H1 (cell line): ENCODE results near the gene IGFALS. TPM values are rescaled to one million over a fixed set of nuclear protein-coding genes. Genes with fewer than 3 reads are reported as not detected.

Source experiments
- CTCF ChIA-PET: fragments of 300-600 bp; sonication (Branson Sonifier 250); formaldehyde crosslinking; loops from one replicate; lab custom pipeline; 2021; ENCODE audit not compliant: partially characterized antibody; lab: Charles Lee
- POLR2A ChIA-PET: fragments of 300-600 bp; sonication (Branson Sonifier 250); formaldehyde crosslinking; loops from one replicate; lab custom pipeline; 2021; ENCODE audit warnings: inconsistent platforms; ENCODE audit not compliant: partially characterized antibody; lab: Charles Lee
- DNase-seq, 2 experiments: peaks; one replicate each; pipeline versions ENCODE4 v3.0.0 to v3.0.0-alpha.2; 2010 to 2022; ENCODE audit warnings: low spot score in 2 of 2, low read depth in 1 of 2, mixed read lengths in 1 of 2
- FAIRE-seq: peaks from 2 replicates; lab custom pipeline; 2011; peaks lifted over from hg19 to GRCh38; lab: Jason Lieb, UNC
- H2AFZ ChIP-seq: 2 replicates; pipeline ENCODE4 v1.8.1; 2012; ENCODE audit warnings: low read length, inconsistent platforms
- H2AK5ac ChIP-seq: 2 replicates; pipeline ENCODE4 v1.6.1; 2013; ENCODE audit warnings: low read depth, low read length
- H2BK120ac ChIP-seq: replicated peaks from 2 replicates; pipeline ENCODE3; 2013; ENCODE audit warnings: low read depth, low read length, inconsistent platforms
- H2BK12ac ChIP-seq: 2 replicates; pipeline ENCODE4 v1.6.1; 2013; ENCODE audit warnings: low read depth, low read length
- H2BK15ac ChIP-seq: 2 replicates; pipeline ENCODE4 v1.6.1; 2013; ENCODE audit warnings: low read length
- H2BK20ac ChIP-seq: 2 replicates; pipeline ENCODE4 v1.6.1; 2013; ENCODE audit warnings: low read length
- H2BK5ac ChIP-seq: 2 replicates; pipeline ENCODE4 v1.6.1; 2013; ENCODE audit warnings: low read depth, low read length
- H3K14ac ChIP-seq: 2 replicates; pipeline ENCODE4 v1.6.1; 2013; ENCODE audit warnings: inconsistent platforms; ENCODE audit not compliant: insufficient read length
- H3K18ac ChIP-seq: 2 replicates; pipeline ENCODE4 v1.6.1; 2013; ENCODE audit warnings: low read length; ENCODE audit errors: extremely low read depth
- H3K23ac ChIP-seq: 2 replicates; pipeline ENCODE4 v1.6.1; 2013; ENCODE audit warnings: inconsistent platforms; ENCODE audit not compliant: insufficient read length
- H3K23me2 ChIP-seq: 2 replicates; pipeline ENCODE4 v1.6.1; 2013; ENCODE audit warnings: low read depth, low read length
- H3K27ac ChIP-seq: 2 replicates; pipeline ENCODE4 v1.6.1; 2011; ENCODE audit warnings: low read depth, low read length, inconsistent platforms
- H3K27me3 ChIP-seq, 4 experiments: replicated peaks in 1 of 4; 1 replicate in 1 of 4; 2 replicates in 3 of 4; pipeline versions ENCODE4 v1.6.1 to v1.8.1; 2011 to 2013; ENCODE audit warnings: low read length in 3 of 4, mild to moderate bottlenecking in 3 of 4, inconsistent platforms in 2 of 4, mixed read lengths in 2 of 4, moderate library complexity in 1 of 4; ENCODE audit not compliant: control insufficient read depth in 3 of 4, insufficient read depth in 3 of 4; ENCODE audit errors: extremely low read depth in 1 of 4
- H3K36me3 ChIP-seq, 4 experiments: 2 replicates each; pipeline versions ENCODE4 v1.6.1 to v1.8.1; 2011 to 2013; ENCODE audit warnings: mild to moderate bottlenecking in 4 of 4, low read length in 3 of 4, moderate library complexity in 2 of 4, control low read depth in 1 of 4, inconsistent platforms in 1 of 4; ENCODE audit not compliant: insufficient read depth in 4 of 4, control insufficient read depth in 2 of 4
- H3K4ac ChIP-seq: replicated peaks from 2 replicates; pipeline ENCODE3; 2013; ENCODE audit warnings: low read length, low read depth, mixed read lengths, inconsistent platforms; ENCODE audit not compliant: insufficient read length
- H3K4me1 ChIP-seq, 4 experiments: replicated peaks in 1 of 4; 1 replicate in 1 of 4; 2 replicates in 3 of 4; pipeline versions ENCODE4 v1.6.1 to v1.8.1; 2011 to 2013; ENCODE audit warnings: low read length in 3 of 4, inconsistent platforms in 2 of 4, mixed read lengths in 1 of 4; ENCODE audit not compliant: insufficient read depth in 4 of 4, control insufficient read depth in 3 of 4
- H3K4me2 ChIP-seq, 2 experiments: 2 replicates each; pipeline versions ENCODE4 v1.6.1 to v1.8.1; 2011 to 2013; ENCODE audit warnings: low read depth in 2 of 2, low read length in 2 of 2, control low read depth in 1 of 2, inconsistent platforms in 1 of 2, mild to moderate bottlenecking in 1 of 2; ENCODE audit not compliant: insufficient read depth in 1 of 2
- H3K4me3 ChIP-seq, 4 experiments: fragments of 200-600, 300-600 bp in 1 of 4; sonication (generic), shearing (Covaris generic), sonication (Bioruptor Twin) in 1 of 4; 2 replicates each; pipeline versions ENCODE4 v1.5.1 to v1.8.1; 2011 to 2016; ENCODE audit warnings: low read length in 4 of 4, low read depth in 3 of 4, control low read depth in 2 of 4, inconsistent platforms in 2 of 4, mild to moderate bottlenecking in 2 of 4, mixed read lengths in 1 of 4, moderate library complexity in 1 of 4; ENCODE audit not compliant: insufficient read depth in 2 of 4; ENCODE audit errors: extremely low read depth in 1 of 4
- H3K56ac ChIP-seq: replicated peaks from 2 replicates; pipeline ENCODE3; 2013; ENCODE audit warnings: low read depth, mild to moderate bottlenecking, mixed read lengths, low read length, inconsistent platforms; ENCODE audit not compliant: insufficient read length
- H3K79me1 ChIP-seq: 2 replicates; pipeline ENCODE4 v1.6.1; 2013; ENCODE audit warnings: low read depth, low read length, control low read depth
- H3K79me2 ChIP-seq, 2 experiments: 2 replicates each; pipeline versions ENCODE4 v1.6.1 to v1.8.1; 2012 to 2013; ENCODE audit warnings: low read length in 2 of 2, mild to moderate bottlenecking in 2 of 2, inconsistent platforms in 1 of 2; ENCODE audit not compliant: insufficient read depth in 2 of 2, control insufficient read depth in 1 of 2
- H3K9ac ChIP-seq, 4 experiments: replicated peaks in 1 of 4; 1 replicate in 1 of 4; 2 replicates in 3 of 4; pipeline versions ENCODE4 v1.6.1 to v1.8.1; 2011 to 2013; ENCODE audit warnings: low read depth in 3 of 4, low read length in 3 of 4, control low read depth in 2 of 4, mild to moderate bottlenecking in 2 of 4, moderate library complexity in 2 of 4, inconsistent platforms in 1 of 4; ENCODE audit errors: extremely low read depth in 1 of 4
- H3K9me3 ChIP-seq, 2 experiments: 2 replicates each; pipeline versions ENCODE4 v1.6.1 to v1.8.1; 2012 to 2013; ENCODE audit warnings: mild to moderate bottlenecking in 2 of 2, moderate library complexity in 2 of 2, control low read depth in 1 of 2, inconsistent platforms in 1 of 2, low read depth in 1 of 2, low read length in 1 of 2, mixed read lengths in 1 of 2; ENCODE audit not compliant: insufficient read depth in 2 of 2
- H4K20me1 ChIP-seq, 2 experiments: replicated peaks in 1 of 2; 2 replicates each; pipeline versions ENCODE3 to v1.8.1; 2011 to 2013; ENCODE audit warnings: inconsistent platforms in 2 of 2, low read length in 2 of 2, mild to moderate bottlenecking in 1 of 2; ENCODE audit not compliant: insufficient read depth in 2 of 2, control insufficient read depth in 1 of 2
- H4K5ac ChIP-seq: 2 replicates; pipeline ENCODE4 v1.6.1; 2013; ENCODE audit warnings: low read length, low read depth, mixed read lengths, inconsistent platforms; ENCODE audit not compliant: insufficient read length
- H4K8ac ChIP-seq: 2 replicates; pipeline ENCODE4 v1.8.0; 2013; ENCODE audit warnings: mild to moderate bottlenecking, moderate library complexity, low read length, inconsistent platforms; ENCODE audit not compliant: insufficient read depth; ENCODE audit errors: extremely low read depth
- H4K91ac ChIP-seq: replicated peaks from 2 replicates; pipeline ENCODE3; 2013; ENCODE audit warnings: low read length, mixed read lengths, inconsistent platforms; ENCODE audit not compliant: insufficient read length
- CBX5 ChIP-seq: fragments of 300-800, 300-1000 bp; sonication (generic); IDR thresholded peaks from 2 replicates; pipeline ENCODE4 v1.7.1; 2016; ENCODE audit warnings: antibody characterized with exemption, low read length, low read depth
- CHD1 ChIP-seq: IDR thresholded peaks from 2 replicates; pipeline ENCODE4 v1.6.1; 2012; ENCODE audit warnings: low read depth, low read length, improper control_type of control experiment
- CHD2 ChIP-seq: IDR thresholded peaks from 2 replicates; pipeline ENCODE4 v1.6.1; 2012; ENCODE audit warnings: low read length, improper control_type of control experiment
- CTBP2 ChIP-seq: IDR thresholded peaks from 2 replicates; pipeline ENCODE4 v1.7.0; 2011; ENCODE audit warnings: borderline replicate concordance, mild to moderate bottlenecking, moderate library complexity, mixed read lengths, low read length; ENCODE audit not compliant: insufficient read depth, insufficient read length
- EZH2 ChIP-seq: fragments of 200-600 bp; sonication (generic); IDR thresholded peaks from 2 replicates; pipeline ENCODE4 v1.7.1; 2012; ENCODE audit warnings: low read depth, mild to moderate bottlenecking, moderate library complexity, low read length, inconsistent platforms; ENCODE audit not compliant: severe bottlenecking
- HDAC2 ChIP-seq, 2 experiments: fragments of 300-600 bp in 1 of 2; sonication (generic) in 1 of 2; IDR thresholded peaks; 2 replicates each; pipeline ENCODE4 v1.6.1; 2011 to 2012; ENCODE audit warnings: low read depth in 2 of 2, low read length in 2 of 2, mild to moderate bottlenecking in 2 of 2, moderate library complexity in 2 of 2, borderline replicate concordance in 1 of 2, inconsistent platforms in 1 of 2
- KDM1A ChIP-seq: fragments of 200-600, 300-600 bp; sonication (generic); IDR thresholded peaks from 2 replicates; pipeline ENCODE4 v1.7.1; 2016; ENCODE audit warnings: mild to moderate bottlenecking, low read length, borderline replicate concordance
- SIX5 ChIP-seq: IDR thresholded peaks from 2 replicates; pipeline ENCODE4 v1.6.1; 2011; ENCODE audit warnings: mild to moderate bottlenecking, low read depth, low read length
- YY1 ChIP-seq: IDR thresholded peaks from 2 replicates; pipeline ENCODE4 v1.6.1; 2011; ENCODE audit warnings: low read depth, mild to moderate bottlenecking, low read length
- WGBS, 2 experiments: shearing (Covaris generic) in 1 of 2; methylation state at CpG; one replicate each; pipeline versions ENCODE4 v1.1.6 to v1.1.7; 2013 to 2015; ENCODE audit warnings: low lambda C conversion rate in 2 of 2, mixed read lengths in 2 of 2, inconsistent platforms in 1 of 2, low coverage in 1 of 2, missing lambda C conversion rate in 1 of 2; ENCODE audit not compliant: insufficient replicate concordance in 2 of 2, insufficient coverage in 1 of 2, insufficient read length in 1 of 2; ENCODE audit errors: extremely low coverage in 1 of 2, missing lambda C conversion rate in 1 of 2; 5-methylcytosine and 5-hydroxymethylcytosine counted together
- polyA plus RNA-seq, 7 experiments: library from polyadenylated mRNA; depleted of rRNA in 3 of 7; stranded (reverse) in 5 of 7; unstranded in 2 of 7; fragments of >200 nt in 5 of 7; fragments of 200-250 nt in 2 of 7; gene quantifications; 1 replicate in 5 of 7; 2 replicates in 1 of 7; 4 replicates in 1 of 7; pipeline versions ENCODE4 v1.2.1 to v1.2.3, GENCODE V29; 2011 to 2013; ENCODE audit warnings: missing spikeins in 2 of 7, mixed read lengths in 2 of 7
- total RNA-seq: library from RNA; stranded (reverse); fragmentation: NEBNext Ultra II Directional; extraction: Animal tissue kit (Norgen Biotek cat#: 25700); gene quantifications from 2 replicates; pipeline ENCODE4 v1.2.1, GENCODE V29; 2021
- TF ChIP-seq, protein P1 (sequence below): IDR thresholded peaks from 2 replicates; pipeline ENCODE4 v1.6.1; 2012; ENCODE audit warnings: low read length, inconsistent platforms
- TF ChIP-seq, protein P2 (sequence below): IDR thresholded peaks from 2 replicates; pipeline ENCODE4 v1.6.1; 2012; ENCODE audit warnings: inconsistent platforms

The IGFALS gene
- total and polyA plus RNA-seq, 2 of the 8 experiments (the other 6 are each of a cell fraction or from before 2014, with no cell fraction given), result not detected

DNA sequence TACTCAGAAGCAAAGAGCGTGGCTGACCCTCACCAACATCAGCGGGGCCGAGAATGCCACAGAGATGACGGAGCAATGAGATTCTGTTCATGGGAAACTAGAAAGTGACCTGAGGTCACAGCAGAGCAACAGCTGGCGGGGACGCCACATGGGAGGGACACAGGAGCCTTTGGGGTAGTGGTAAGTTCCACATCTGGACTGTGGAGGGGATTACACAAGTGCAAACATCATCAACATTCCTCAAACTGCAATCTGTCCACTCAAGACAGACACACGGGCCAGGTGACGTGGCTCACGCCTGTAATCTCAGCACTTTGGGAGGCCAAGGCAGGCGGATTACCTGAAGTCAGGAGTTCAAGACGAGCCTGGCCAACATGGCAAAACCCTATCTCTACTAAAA is 22.0 kb upstream of the IGFALS start:
- H3K9ac ChIP-seq, result no peak overlapping the region
- H4K91ac ChIP-seq, result no peak overlapping the region
- H4K5ac ChIP-seq, result no peak overlapping the region
- no peak overlapping the region for H2AK5ac ChIP-seq
- H2BK20ac ChIP-seq, result no peak overlapping the region
- H3K27ac ChIP-seq, result no peak overlapping the region
- peaks cover 0 to 9% (median 4%) of the 10 kb centered on the region in 4 experiments; a peak in 4 of 8 replicates for H3K36me3 ChIP-seq
- no peak overlapping the region for H3K23ac ChIP-seq
- H3K79me2 ChIP-seq, result no peaks in the 10 kb centered on the region
- H3K79me1 ChIP-seq, result no peaks in the 10 kb centered on the region
- peaks cover 3 to 4% of the 10 kb centered on the region in 2 experiments for H4K20me1 ChIP-seq
- H2BK12ac ChIP-seq, result no peak overlapping the region
- no peaks in the 10 kb centered on the region for H3K27me3 ChIP-seq
- H3K4me2 ChIP-seq, result no peak overlapping the region
- no peaks in the 10 kb centered on the region for H3K4me1 ChIP-seq
- H2AFZ ChIP-seq, result no peak overlapping the region
- no peak overlapping the region for H3K18ac ChIP-seq
- H3K23me2 ChIP-seq, result no peaks in the 10 kb centered on the region
- WGBS, 2 experiments, result 92% methylated on average over 11 of the region's 11 CpGs; no CpG with 5 or more reads in 1 of the 2 experiments
- no peak for DNase-seq
- H2BK120ac ChIP-seq, result no peak overlapping the region
- FAIRE-seq, result no peak
- no peak overlapping the region for H3K4me3 ChIP-seq
- CTCF ChIA-PET, result interaction anchor here (2.9 kb wide), 1 partner anchor 9 kb away, joined by 10 read pairs; no protein-coding TSS in a partner anchor
- H3K4ac ChIP-seq, result no peak overlapping the region
- H2BK15ac ChIP-seq, result no peak overlapping the region
- POLR2A ChIA-PET, result interaction anchor here (0.6 to 0.7 kb wide), 2 partner anchors 113 to 122 kb away, joined by 3 to 4 read pairs; no protein-coding TSS in a partner anchor
- H3K56ac ChIP-seq, result no peak overlapping the region
- no peak overlapping the region for H2BK5ac ChIP-seq
- no peak overlapping the region for H3K14ac ChIP-seq
- H4K8ac ChIP-seq, result no peak overlapping the region
- no peaks in the 10 kb centered on the region for H3K9me3 ChIP-seq
- TF ChIP-seq YY1 (no peak), SIX5 (no peak), EZH2 (no peak), CHD2 (no peak), CTBP2 (no peak), CHD1 (no peak), HDAC2 (IDR thresholded peaks at IDR 0.05; ENCODE audit: borderline replicate concordance in 1 of 2, low read depth in 2 of 2, low read length in 2 of 2) (no peak), KDM1A (no peak), CBX5 (no peak)
- TF ChIP-seq, protein P1, sequence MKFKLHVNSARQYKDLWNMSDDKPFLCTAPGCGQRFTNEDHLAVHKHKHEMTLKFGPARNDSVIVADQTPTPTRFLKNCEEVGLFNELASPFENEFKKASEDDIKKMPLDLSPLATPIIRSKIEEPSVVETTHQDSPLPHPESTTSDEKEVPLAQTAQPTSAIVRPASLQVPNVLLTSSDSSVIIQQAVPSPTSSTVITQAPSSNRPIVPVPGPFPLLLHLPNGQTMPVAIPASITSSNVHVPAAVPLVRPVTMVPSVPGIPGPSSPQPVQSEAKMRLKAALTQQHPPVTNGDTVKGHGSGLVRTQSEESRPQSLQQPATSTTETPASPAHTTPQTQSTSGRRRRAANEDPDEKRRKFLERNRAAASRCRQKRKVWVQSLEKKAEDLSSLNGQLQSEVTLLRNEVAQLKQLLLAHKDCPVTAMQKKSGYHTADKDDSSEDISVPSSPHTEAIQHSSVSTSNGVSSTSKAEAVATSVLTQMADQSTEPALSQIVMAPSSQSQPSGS, result no peak
- TF ChIP-seq, protein P2, sequence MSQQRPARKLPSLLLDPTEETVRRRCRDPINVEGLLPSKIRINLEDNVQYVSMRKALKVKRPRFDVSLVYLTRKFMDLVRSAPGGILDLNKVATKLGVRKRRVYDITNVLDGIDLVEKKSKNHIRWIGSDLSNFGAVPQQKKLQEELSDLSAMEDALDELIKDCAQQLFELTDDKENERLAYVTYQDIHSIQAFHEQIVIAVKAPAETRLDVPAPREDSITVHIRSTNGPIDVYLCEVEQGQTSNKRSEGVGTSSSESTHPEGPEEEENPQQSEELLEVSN, result no peak
